Colonic mucosa (tissue), 4 donors: ENCODE data around the gene CCDC91. TPM values are rescaled to one million over a fixed set of nuclear protein-coding genes. Genes with fewer than 3 reads are reported as not detected.

ENCODE experiments used
- DNase-seq: peaks from one replicate; pipeline ENCODE4 v3.0.0-alpha.2; 2020
- H3K27ac ChIP-seq: fragments of 200-600 bp; one replicate; pipeline ENCODE4 v1.8.0; 2021
- H3K27me3 ChIP-seq: fragments of 200-600 bp; one replicate; pipeline ENCODE4 v1.8.0; 2021
- H3K36me3 ChIP-seq: fragments of 200-600 bp; one replicate; pipeline ENCODE4 v1.8.0; 2021
- H3K4me1 ChIP-seq: fragments of 200-600 bp; one replicate; pipeline ENCODE4 v1.8.0; 2021; ENCODE audit warnings: mild to moderate bottlenecking
- H3K4me3 ChIP-seq: fragments of 200-600 bp; one replicate; pipeline ENCODE4 v1.8.0; 2021
- H3K9ac ChIP-seq, 2 donors: one replicate each; pipeline ENCODE4 v1.7.0; 2013; ENCODE audit warnings: control low read depth in 2 of 2, low read depth in 2 of 2, low read length in 2 of 2
- H3K9me3 ChIP-seq: fragments of 200-600 bp; one replicate; pipeline ENCODE4 v1.8.0; 2021
- CTCF ChIP-seq: fragments of 200-600 bp; IDR thresholded peaks from one replicate; pipeline ENCODE4 v1.8.0; 2022; ENCODE audit warnings: antibody characterized with exemption, mild to moderate bottlenecking
- intact Hi-C: fragments of 100-400 bp; cut with DNase I; formaldehyde crosslinking; loops from one replicate; pipeline ENCODE4 v1.14.1; 2022
- total RNA-seq, 2 donors: library from RNA; stranded (reverse); fragmentation: NEBNext Ultra II Directional in 1 of 2; extraction: Animal tissue kit (Norgen Biotek cat#: 25700) in 1 of 2; gene quantifications; one replicate each; pipeline ENCODE4 v1.2.1, GENCODE V29; 2021
- donor health status: healthy.
- donor health status: DM: no; HTN: no; CAD: no.
- donor health status: DM: no; HTN: no; CAD: no.

CCDC91 gene
- total RNA-seq, 2 donors from 2014 or later = 15.6 to 20.5 TPM

- Histone ChIP-seq H3K27me3 (no peaks in the 10 kb centered on the region), H3K9me3 (no peaks in the 10 kb centered on the region), H3K27ac (no peak overlapping the region), H3K4me3 (no peak overlapping the region), H3K9ac (no peak overlapping the region), H3K4me1 (no peaks in the 10 kb centered on the region), H3K36me3 (no peaks in the 10 kb centered on the region)
- no peak for DNase-seq
- intact Hi-C loops = no loop called here
- no peak for TF ChIP-seq CTCF
Observed at GRCh38 chr12:28180786-28181185, 9.5 kb upstream of the CCDC91 start.

- H3K27me3 ChIP-seq = no peaks in the 10 kb centered on the region
- H3K4me1 ChIP-seq = no peaks in the 10 kb centered on the region
- no peak overlapping the region for H3K9ac ChIP-seq
- TF ChIP-seq CTCF = no peak
- intact Hi-C loops = no loop called here
- H3K36me3 ChIP-seq = no peaks in the 10 kb centered on the region
- H3K9me3 ChIP-seq = no peaks in the 10 kb centered on the region
- DNase-seq = no peak
- no peak overlapping the region for H3K4me3 ChIP-seq
- H3K27ac ChIP-seq = no peak overlapping the region
Observed at GRCh38 chr12:28184375-28184774, 5.9 kb upstream of the CCDC91 start.

- Histone ChIP-seq H3K4me3 (no peak overlapping the region), H3K27ac (no peak overlapping the region), H3K36me3 (no peaks in the 10 kb centered on the region), H3K9ac (no peak overlapping the region), H3K4me1 (no peaks in the 10 kb centered on the region), H3K27me3 (no peaks in the 10 kb centered on the region), H3K9me3 (no peaks in the 10 kb centered on the region)
- no peak for DNase-seq
- TF ChIP-seq CTCF = no peak
- intact Hi-C loops = no loop called here
Observed at GRCh38 chr12:28186500-28186899, 3.8 kb upstream of the CCDC91 start.

GRCh38 chr12:28189784-28190320 is 404 bp upstream of the CCDC91 start:
- no peaks in the 10 kb centered on the region for H3K27me3 ChIP-seq
- no peak for DNase-seq

GRCh38 chr12:28191051-28192048 is 1.1 kb downstream of the CCDC91 start:
- H3K36me3 ChIP-seq = no peaks in the 10 kb centered on the region
- peak overlapping the region; percentile 94 for H3K27ac ChIP-seq
- no peak for DNase-seq
- intact Hi-C loops = no loop called here
- H3K9ac ChIP-seq = peak overlapping the region; percentile 89 to 100
- H3K4me1 ChIP-seq = no peaks in the 10 kb centered on the region
- no peak for TF ChIP-seq CTCF
- no peaks in the 10 kb centered on the region for H3K9me3 ChIP-seq
- no peaks in the 10 kb centered on the region for H3K27me3 ChIP-seq
- H3K4me3 ChIP-seq = peak overlapping the region; percentile 86

More at GRCh38 chr12:28189784-28190320, 404 bp upstream of the CCDC91 start:
- no peaks in the 10 kb centered on the region for H3K4me1 ChIP-seq
- intact Hi-C loops = no loop called here
- H3K9me3 ChIP-seq = no peaks in the 10 kb centered on the region
- H3K27ac ChIP-seq = peak overlapping the region; percentile 94
- H3K36me3 ChIP-seq = no peaks in the 10 kb centered on the region
- no peak for TF ChIP-seq CTCF
- peak overlapping the region; percentile 86 for H3K4me3 ChIP-seq
- H3K9ac ChIP-seq = peak overlapping the region; percentile 89 to 100
